Stimulated activated CD8-positive, alpha-beta memory T cell treated with anti-CD3 and anti-CD28 coated beads, Interleukin-12 subunit alpha, Interleukin-12 subunit beta, amount 100 ng/mL, for 24 hours (primary cell): ENCODE results near the gene SLC7A8.
"Not testable (repeated sequence)": the region's sequence is repeated elsewhere in the genome, so short reads cannot be mapped to it uniquely, and the experiment has no call there.

Experiments
- DNase-seq: peaks from one replicate; pipeline ENCODE4 v3.0.0-alpha.2; 2020; ENCODE audit errors: extremely low read depth

The SLC7A8 gene

GRCh38 chr14:23114120-23114458 is 69.4 kb downstream of the SLC7A8 start:
- DNase-seq: no peak

- DNase-seq: no peak
Observed at GRCh38 chr14:23113431-23114119, 69.9 kb downstream of the SLC7A8 start.

DNA sequence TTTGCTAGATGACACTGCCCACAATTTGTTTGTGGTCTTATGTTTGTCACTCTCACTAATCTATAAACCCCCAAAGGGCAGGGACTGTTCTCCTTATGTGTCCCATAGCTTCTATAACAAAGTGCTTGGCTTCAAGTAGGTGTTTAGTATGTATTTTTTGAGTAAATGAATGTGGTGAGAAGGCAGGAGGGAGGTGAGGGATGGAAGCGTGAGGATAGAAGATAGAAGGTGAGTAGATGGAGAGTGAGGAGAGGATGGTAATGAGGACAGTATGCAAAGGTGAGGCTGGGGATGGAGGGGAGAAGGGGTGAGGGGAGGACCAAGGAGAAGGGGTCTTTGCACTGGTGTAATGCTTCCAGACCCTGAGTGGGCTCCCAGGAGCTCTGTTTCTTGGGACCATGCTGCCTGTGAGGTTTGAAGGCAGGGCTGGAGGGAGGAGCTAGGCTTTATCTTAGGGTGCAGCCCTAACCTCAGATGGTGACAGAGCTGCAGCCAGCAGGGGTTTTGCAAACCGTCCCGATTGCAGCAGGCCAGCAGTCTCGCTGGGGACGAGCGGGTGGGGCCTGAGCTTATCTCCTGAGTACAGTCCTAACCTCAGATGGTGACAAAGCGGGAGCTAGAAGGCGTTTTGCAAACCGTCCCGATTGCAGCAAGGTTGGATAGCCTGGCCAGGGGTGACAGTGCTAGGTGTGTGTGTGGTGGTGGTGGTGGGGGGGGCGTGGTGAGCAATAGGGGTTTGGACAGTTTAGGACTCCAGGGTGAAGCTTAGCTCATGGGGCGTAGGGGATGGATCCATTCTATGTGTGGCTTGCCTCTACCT is 70.9 kb downstream of the SLC7A8 start:
- DNase-seq: no peak

DNA sequence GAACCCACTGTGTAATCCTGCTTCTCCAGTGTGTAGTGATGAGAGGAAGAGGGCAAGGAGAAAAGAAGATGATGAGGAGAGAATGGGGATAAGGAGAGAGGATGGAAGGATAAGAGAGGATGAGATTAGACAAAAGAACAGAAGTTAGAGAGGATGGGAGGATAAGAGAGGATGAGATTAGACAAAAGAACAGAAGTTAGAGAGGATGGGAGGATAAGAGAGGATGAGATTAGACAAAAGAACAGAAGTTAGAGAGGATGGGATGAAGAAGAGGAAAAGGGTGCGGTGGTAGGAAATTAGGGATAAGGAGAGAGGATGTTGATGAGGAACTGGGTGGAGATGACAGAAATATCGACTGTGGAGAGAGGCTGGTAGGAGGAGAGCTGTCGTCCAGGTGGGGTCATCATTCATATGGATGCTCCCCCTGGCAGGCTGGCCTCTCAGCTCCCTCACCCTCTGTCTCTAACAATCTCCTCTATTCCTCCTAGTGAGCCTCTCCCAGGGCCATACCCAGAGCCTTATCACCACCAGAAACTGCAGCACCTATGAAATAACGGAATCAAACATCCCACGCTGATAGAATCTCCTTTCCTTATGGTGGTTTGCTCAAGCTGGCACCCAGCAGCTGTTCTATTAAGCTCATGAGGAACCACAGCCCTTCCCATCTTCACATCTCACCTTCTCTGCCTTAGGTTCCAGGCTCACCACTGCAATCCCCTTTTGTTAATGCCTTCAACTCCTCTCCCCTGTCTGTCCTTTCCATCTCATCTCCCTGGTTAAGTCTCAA is 72.7 kb downstream of the SLC7A8 start:
- no peak for DNase-seq

GRCh38 chr14:23109769-23110168 is 73.7 kb downstream of the SLC7A8 start:
- DNase-seq: no peak

DNA sequence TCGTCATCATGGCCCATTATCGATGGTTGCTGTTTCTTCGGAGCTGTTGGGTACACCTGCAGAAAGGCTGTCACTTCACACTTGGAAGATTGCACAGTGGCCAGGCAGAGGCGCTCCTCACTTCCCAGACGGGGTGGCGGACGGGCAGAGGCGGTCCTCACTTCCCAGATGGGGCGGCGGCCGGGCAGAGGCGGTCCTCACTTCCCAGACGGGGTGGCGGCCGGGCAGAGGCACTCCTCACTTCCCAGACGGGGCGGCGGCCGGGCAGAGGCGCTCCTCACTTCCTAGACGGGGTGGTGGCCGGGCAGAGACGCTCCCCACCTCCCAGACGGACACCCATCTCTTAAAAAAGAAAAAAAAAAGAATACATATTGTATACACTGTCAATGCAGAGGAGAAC is 75.3 kb downstream of the SLC7A8 start:
- DNase-seq: not testable (repeated sequence)

GRCh38 chr14:23107620-23108019 is 75.8 kb downstream of the SLC7A8 start:
- not testable (repeated sequence) for DNase-seq

- no peak for DNase-seq
Observed at GRCh38 chr14:23106747-23107045, 76.8 kb downstream of the SLC7A8 start.

DNA sequence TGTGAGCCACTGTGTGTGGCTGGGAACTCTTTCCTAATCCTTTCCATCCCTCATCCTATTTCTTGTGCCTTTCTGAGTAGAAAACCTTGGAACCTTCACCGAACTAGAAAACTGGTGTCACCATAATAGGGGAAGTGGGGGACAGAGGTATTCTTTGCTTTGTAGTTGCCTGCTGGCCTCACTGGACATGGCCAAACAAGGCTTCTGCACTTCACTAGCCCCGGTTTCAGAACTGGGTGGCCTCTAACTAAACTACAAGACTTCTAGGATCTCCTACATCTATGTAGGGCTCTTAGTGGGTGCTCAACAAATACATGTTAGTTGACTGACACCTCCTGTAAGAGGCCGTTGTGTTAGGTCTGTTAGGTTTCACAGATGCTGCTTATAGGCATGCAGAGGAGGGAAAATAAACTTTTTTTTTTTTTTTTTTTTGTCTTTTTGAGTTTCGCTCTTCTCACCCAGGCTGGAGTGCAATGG is 78.1 kb downstream of the SLC7A8 start:
- no peak for DNase-seq

DNA sequence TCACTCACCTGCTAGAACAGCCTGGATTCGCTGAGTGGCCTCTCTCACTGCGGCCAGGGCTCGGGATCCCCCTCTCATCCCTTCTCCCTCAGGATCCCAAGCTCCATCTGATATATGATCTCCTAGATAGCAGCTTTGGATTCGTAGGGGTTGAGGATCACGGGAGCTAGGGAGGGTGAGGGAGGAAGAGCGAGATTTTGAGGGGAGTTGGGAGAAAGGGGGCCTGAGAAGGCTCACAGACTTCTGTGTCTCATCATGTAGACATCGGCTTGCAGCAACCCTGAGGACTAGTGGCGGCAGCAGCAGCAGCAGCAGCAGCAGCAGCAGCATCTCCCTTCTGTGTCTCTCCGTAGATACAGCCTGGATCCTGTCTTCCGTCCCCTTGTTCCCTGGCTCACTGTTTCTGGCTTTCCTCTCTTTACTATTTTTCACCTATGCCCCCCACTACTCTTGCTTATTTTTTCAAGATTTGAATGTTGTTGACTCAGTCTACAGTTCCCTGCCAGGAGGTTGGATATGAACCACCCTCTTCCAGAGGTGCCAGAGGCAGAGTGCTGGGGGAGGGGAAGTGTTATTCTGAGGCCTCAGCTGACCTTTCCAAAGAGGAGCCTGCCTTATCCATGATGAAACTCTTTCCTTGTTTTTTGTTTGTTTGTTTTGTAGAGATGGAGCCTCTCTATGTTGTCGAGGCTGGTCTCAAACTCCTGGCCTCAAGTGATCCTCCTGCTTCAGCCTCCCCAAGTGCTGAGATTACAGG is 78.7 kb downstream of the SLC7A8 start, which contains the start of gene CIROP:
CIROP (minus strand) TSS at position 399 of the 757 bp plus-strand sequence; CDS start at position 330, 69 bp downstream.
- no peak for DNase-seq

GRCh38 chr14:23104070-23104590 is 79.3 kb downstream of the SLC7A8 start:
- no peak for DNase-seq

GRCh38 chr14:23103581-23103980 is 79.9 kb downstream of the SLC7A8 start:
- DNase-seq: no peak

DNA sequence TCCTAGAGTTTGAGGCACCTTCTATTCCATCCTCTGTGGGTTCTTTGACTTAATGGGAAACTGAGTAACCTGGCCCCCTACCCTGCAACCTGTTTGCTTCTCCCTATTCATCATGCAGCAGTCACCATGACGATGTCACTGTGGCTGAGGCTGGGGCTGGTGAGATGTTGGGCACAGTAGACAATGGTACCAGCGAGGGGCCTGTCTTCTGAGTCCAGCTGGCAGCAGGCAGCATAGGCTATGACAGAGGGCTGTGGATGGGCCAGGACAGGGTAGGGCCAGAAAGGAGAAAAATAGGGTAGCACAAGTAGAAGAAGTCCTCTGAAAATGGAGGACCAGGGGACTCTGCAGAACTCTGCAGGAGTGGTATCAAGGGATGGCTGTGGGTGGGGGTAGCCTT is 80.7 kb downstream of the SLC7A8 start:
- DNase-seq: no peak

DNA sequence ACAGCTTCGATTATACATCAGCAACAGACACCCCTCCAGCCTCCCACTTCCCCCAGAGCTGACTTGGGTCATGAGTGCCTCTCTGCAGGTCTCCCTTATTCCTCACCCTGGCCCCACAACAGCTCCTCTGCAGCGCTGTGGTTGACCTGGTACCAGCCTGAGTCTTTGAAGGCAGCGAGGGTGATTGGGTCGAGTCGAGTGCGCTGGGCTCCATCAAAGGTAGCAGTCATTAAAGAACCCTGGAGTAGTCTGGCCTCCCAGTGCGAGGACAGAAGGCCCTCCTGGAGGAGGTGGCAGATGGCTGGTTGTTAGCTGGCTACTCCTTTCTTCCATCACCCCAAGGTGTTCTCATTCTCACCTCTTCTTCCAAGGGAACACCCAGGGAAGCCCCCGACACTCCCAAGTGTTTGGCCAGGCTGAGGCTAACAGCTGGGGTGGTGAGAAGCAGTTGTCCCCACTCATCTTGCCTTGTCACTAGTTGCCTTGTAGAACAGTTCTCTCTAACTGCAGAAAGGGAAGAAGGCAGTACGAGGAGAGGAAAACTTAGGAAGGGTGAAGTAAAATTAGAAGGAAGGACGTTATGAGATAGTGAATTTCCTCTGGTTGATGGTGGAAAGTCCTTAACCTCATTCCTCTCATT is 81.4 kb downstream of the SLC7A8 start:
- no peak for DNase-seq

GRCh38 chr14:23101213-23101970 is 82.1 kb downstream of the SLC7A8 start:
- no peak for DNase-seq

GRCh38 chr14:23099212-23099861 is 84.1 kb downstream of the SLC7A8 start:
- no peak for DNase-seq

DNA sequence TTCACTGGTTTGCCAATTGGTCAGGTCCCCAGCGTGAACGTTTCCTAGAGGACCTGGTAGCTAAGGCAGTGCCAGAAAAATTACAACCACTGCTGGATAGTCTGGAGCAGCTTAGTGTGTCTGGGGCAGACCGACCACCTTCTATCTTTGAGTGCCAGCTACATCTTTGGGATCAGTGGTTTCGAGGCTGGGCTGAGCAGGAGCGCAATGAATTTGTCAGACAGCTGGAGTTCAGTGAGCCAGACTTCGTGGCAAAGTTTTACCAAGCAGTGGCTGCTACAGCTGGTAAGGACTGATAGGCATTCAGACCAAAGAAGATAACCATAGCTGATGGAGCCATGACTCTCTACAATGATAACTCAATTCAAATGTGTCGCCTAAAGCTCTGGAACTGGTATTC is 85.7 kb downstream of the SLC7A8 start:
- no peak for DNase-seq

GRCh38 chr14:23095196-23096108 is 88.0 kb downstream of the SLC7A8 start, which contains the start of gene C14orf119:
C14orf119 (plus strand) TSS chr14:23095505; CDS start chr14:23097659, 2,154 bp downstream.
- DNase-seq: peak; percentile 95
